NCI-H1417 (cell line): Measurements from ENCODE around the gene SHH.

Experiments
- DNase-seq, 3 experiments: peaks; one replicate each; lab custom pipeline; 2025; lab: John Stamatoyannopoulos, UW

SHH gene

GRCh38 chr7:155811895-155812761 lies at the start of gene SHH:
Gene SHH, minus strand, starts transcription at chr7:155812463. Its CDS starts 341 bp downstream, at chr7:155812122.
- peak; percentile 43 to 76 (median 57) for DNase-seq

DNA sequence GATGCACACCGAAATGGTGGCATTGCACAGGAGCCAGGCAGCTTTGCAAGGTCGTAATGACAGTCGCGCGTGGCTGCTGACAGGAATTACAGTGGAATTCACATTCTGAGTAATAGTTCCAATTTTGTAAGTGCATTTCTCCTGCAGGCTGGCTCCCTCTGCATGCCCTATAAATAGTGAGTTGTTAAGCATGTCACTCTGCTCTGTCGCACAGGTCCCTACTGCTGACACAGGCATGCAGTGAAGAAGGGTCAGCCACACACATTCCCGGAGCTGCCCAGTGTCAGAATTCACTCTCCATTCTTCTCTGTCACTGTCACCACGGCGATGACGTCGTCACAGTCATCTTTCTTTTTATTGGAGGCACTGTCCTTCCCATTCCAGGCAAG lies 49.2 kb upstream of the SHH start:
- peak in 1 of 3 experiments; percentile 31 for DNase-seq

DNA sequence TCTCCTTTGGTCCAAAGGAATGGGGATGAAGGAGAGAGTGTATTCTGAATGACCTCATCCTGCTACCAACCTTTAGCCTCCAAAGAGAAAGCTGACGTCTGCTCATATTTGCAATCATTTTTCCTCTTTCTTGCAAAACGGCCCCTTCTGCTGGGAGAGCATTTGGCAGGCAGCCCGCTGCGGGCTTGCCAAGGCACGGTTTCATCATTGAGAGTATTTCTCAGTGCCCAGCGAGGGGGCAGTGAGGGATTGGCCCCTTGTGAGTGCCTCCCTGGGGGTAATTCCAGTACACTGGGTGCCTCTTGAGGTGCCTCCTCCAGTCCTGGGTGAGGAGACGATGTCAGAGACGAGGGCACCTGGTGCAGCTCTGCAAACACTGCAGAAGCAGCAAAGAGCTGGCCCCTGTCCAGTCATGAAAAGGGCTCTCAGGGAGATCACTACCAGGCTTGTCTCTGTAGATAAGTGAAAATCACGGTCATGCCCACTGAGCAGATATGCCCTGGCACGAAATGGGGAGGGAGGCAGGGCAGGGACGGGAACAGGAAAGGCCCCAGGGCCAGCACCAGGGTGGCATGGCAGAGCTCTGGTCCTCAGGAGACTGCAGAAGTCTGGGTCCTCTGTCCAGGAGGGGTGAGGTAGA lies 48.7 kb upstream of the SHH start:
- DNase-seq = peak in 2 of 3 experiments; percentile 46 to 53

- no peak for DNase-seq
Observed at GRCh38 chr7:155860461-155860839, 48.2 kb upstream of the SHH start.

DNA sequence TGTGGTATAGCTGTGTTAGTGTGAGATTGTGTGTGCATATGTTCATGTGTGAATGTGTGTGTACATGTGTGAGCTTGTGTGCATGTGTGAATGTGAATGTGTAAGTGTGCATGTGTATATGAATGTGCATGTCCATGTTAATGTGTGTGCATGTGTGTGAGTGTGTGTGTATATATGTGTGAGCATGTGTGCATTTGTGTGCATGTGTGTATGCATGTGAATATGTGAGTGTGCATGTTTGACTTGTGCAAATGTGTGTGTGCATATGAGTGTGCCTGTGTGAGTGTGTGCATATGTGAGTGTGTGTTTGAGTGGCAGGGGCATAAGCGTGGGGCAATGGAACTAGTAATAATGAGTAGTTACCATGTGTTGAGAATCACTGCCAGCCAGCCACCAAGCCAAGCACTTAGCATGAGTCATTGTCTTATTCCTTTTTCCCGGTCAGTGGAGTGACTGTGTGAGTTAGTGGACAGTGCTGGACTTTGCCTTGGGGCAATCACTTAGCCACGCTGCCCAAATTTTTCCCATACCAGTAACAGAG lies 46.3 kb upstream of the SHH start:
- no peak for DNase-seq

DNA sequence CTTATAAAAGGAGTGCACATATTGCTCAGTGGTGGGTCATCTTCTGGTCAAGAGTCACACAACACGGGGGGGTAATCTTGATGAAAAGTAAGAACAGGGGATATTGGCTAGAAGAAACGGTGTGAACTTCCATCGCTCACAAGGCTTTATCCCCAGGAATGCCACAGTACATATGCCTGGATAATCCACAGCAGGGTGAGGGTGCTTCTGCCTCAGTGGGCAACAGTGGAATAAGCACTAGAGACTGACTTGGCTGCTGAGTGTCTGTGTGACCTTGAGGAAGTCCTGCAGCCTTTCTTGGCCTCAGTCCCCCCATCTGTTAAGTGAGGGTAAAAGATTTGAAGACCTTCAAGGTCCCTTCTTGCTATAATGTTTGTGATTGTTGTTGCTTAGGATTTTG lies 44.9 kb upstream of the SHH start:
- DNase-seq = no peak

DNA sequence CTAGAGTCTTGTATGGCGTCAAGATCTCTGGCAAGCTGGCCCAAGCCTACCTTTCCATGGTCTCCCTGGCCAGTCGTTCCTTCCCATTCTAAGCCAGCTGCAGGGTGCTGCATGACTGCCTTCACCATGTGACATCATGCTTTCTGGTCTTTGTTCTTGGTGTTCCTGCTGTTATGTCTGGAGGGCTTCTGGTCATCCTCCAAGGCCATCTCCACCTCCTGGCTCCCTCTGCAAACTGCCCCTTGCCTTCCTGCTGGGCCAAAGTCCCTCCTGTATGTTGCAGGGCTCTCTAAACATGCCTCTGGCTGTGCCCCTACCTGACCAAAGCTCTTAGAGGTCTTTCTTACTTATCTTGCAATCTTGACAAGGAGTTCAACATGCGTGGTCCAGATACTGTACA lies 44.4 kb upstream of the SHH start:
- DNase-seq = no peak

DNA sequence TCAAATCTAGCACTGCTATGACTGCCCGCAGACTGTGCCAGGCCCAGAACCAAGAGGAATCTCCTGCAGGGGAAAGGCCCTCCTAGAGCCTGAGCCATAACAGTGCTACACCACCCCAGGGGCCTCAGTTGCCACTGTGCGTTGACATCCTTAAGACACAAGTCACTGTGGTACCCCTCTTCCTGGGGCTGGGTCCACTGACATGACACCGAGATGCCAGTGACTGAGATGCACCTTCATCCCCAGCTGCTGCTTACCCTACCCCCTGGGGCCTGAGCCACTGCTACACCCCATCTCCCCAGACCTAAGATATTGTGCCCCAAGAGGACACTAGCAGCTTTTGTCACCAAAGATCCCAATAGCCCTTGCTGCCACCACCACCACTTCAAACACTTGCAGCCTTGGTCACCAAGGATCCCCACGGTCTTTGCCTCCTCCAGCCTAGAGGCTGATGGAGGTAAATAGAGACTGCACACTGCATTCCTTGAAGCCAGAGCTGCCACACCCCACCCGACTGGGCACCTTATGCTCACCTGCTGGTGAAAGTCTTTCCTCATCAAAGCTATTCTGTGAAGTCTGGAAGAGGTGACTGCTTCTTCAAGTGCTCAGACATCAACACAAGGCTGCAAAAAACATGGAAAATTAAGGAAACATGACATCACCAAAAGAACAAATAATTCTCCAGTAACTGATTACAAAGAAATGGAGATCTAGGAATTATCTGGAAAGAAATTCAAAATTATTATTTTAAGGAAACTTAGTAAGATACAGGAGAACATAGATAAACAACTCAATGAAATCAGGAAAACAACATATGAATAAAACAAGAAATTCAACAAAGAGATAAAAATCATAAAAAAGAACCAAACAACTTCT lies 40.4 kb upstream of the SHH start:
- DNase-seq = no peak

DNA sequence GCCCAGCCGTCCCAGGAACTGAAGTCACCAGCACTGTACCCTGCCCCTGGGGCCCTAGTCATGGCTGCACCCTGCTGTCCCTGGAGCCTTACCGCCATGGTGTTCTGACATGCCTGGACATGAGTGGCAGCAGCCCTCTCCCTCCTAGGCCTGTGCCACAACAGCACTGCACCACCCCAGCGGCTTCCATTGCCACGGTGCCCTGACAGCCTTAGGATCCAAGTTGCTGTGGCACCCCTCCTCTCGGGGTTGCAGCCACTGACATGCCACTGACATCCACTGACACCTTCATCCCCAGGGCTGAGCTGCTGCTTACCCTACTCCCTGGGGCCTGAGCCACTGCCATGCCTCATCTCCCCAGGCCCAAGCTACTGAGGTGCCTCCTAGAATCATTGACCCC lies 39.6 kb upstream of the SHH start:
- no peak for DNase-seq

DNA sequence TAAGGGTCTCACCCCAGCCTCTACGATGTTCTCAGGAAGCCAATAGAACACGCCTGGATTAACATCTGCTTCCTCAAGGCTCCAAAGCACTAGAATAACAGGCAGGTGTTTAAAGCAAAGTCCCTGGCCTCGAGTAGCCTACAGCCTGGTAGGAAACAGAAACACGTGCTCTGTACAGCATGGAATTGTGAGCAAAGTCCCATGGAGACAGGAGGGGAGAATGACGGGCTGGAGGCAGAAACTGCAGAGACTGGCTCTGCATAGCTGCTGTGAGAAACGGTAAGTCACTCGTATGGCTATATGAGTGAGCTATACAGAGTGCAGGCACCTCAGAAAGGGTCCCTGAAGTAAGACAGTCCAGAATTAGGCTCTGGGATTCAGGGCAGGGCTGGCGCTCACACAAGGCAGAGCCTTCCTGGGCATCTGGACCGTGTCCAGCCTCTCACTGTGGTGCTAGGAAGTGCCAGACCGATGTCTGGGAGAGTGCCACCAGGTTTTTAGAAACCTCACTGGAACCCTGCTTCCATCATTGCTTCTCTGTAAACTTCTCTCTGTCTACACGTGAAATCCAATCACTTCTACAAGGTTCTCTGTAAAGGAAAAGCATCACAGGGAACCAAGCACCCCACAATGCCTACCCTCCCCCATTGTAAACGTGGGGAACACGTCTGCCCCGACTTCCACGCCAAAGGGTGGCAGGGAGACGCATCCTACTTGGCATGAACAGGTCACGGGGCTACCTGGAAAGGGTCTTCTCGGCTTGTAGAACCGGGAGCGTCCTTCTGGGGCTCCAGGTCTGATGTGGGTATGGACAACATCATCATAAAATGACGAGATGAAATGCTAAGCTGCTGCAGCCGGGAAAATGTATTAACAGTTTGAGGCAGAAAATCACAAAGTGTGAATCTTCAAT lies 38.8 kb upstream of the SHH start:
- no peak for DNase-seq

DNA sequence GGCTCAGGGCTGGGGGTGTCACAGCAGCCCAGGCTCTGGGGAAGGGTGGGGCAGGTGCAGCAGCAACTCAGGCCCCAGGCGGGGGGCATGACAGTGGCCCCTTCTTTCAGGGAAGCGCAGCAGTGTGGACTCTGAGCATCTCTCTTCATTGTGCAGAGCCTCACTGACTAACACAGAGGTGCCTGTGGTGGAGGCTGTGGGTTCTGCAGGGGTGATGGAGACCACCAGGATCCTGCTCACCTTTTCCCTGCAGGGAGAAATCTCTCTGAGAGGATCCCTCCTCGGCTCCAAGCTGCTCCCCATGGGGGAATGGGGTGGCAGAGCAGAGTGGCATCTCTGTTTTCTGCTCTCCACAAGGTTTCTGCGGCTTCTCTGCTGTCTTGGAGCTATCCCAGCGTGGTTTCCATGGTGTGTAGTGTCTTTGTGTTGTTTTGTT lies 37.8 kb upstream of the SHH start:
- no peak for DNase-seq

GRCh38 chr7:155848691-155849669 lies 36.7 kb upstream of the SHH start:
- peak in 2 of 3 experiments; percentile 48 to 94 for DNase-seq

DNA sequence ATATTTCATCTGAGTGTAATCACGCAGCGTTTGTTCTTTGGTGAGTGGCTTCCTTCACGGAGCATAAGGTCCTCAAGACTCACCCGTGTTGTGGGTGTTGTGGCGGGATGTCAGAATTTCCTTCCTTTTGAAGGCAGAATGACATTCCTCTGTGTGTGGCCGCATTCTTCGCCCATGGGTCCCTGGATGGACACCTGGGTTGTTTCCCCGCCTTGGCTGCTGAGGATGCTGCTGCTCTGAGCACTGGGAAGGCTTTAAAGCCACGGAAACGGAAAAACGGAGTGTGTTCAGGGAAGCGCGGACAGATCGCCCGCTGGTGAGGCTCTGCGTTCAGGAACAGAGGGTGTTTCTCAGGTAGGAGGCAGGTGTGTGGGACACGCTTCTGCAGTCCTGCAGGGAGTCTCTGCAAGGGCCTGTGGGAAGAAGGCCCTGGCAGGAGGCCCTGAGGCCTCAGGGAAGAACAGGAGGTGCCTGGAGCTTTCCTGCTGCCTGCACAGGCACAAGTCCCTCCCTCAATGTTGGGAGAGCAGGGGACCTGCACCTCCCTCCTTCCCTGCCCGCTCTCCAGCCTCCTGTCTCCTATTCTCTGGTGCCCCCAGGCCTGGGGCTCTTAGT lies 35.7 kb upstream of the SHH start:
- peak in 1 of 3 experiments; percentile 15 for DNase-seq

DNA sequence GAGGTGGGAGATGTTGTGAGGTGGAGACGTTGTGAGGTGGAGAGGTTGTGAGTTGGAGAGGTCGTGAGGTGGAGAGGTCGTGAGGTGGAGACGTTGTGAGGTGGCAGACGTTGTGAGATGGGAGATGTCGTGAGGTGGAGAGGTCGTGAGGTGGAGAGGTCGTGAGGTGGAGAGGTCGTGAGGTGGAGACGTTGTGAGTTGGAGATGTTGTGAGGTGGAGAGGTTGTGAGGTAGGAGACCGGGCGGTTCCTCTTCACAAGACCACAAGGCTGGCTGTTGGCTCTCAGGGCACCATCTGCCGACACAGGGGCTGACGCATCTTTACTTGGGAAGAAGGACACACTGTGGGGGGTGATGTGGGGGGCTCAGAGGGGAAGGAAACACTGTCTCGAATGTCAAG lies 34.7 kb upstream of the SHH start:
- DNase-seq = no peak

- no peak for DNase-seq
Observed at GRCh38 chr7:155846156-155846555, 33.9 kb upstream of the SHH start.

DNA sequence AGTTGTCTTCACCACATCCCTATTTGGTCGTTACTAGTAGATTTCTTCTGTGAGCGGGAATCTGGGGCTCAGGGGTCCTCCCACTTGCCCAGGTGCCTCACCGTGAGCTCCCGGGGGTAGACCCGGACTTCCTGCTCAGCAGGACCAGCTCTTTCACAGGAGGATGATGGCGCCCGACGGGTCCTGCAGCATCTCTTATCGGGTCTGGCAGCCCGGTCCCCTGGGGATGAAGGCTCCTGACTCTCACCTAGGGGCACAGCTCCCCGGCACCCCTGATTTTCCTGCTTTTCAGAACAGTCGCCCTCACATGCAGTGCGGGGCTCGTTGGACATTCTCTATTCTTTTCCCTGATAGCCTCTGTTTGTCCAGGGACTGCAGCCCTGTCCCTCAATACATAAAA lies 33.0 kb upstream of the SHH start:
- no peak for DNase-seq

GRCh38 chr7:155844526-155844925 lies 32.3 kb upstream of the SHH start:
- DNase-seq = no peak

DNA sequence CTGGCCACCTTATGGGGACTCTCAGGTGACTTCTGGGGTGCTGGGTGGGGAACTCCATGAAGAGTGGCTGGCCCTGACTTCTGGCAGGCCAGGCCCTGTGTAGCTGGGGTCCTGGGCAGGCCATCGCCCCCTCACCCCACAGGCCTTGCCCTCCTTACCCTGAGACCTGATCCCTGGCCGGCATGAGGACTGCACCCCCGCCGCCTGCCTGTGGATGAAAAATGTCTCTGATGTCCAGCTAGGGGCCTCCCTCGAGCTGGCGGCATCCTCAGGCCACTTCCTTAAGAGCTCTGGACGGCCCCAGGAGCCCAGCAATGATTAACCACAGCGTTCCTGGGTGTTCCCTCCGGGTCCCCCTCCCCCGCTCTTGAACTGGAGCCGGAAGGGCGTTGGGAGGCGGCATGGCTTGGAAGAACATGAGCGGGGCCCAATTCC lies 31.8 kb upstream of the SHH start:
- no peak for DNase-seq

- no peak for DNase-seq
Observed at GRCh38 chr7:155843426-155844018, 31.3 kb upstream of the SHH start.
